K562 (cell line): ENCODE data around the gene NAT9. TPM values are rescaled to one million over a fixed set of nuclear protein-coding genes. Genes with fewer than 3 reads are reported as not detected.

ENCODE experiments used
- ATAC-seq: fragments of 200-7000 bp; cut with Tn5 transposase; 3 replicates; pipeline ENCODE4 v1.9.1; 2020; ENCODE audit warnings: moderate library complexity
- BruUV-seq: library from RNA; stranded (reverse); fragments of 400-500 nt; replicated peaks from 2 replicates; lab custom pipeline; 2021; lab: Mats Ljungman, UMichigan
- CTCF ChIA-PET: fragments of 300-600 bp; formaldehyde crosslinking; extraction: SDS; loops from one replicate; lab custom pipeline; 2021; ENCODE audit warnings: low intra/inter-chr PET ratio; lab: Yijun Ruan, JAX
- POLR2A ChIA-PET: fragments of 300-600, 350-650 bp; sonication (Branson Sonifier 250); formaldehyde crosslinking; extraction: SDS; loops from one replicate; lab custom pipeline; 2021; ENCODE audit warnings: antibody characterized with exemption, inconsistent platforms; lab: Yijun Ruan, JAX
- DNase-seq, 4 experiments: peaks; one replicate each; pipeline versions ENCODE4 v3.0.0 to v3.0.0-alpha.2; 2011 to 2018; ENCODE audit warnings: low spot score in 3 of 4, mixed read lengths in 3 of 4; ENCODE audit errors: extremely low read depth in 1 of 4
- FAIRE-seq: peaks from 2 replicates; lab custom pipeline; 2011; peaks lifted over from hg19 to GRCh38; lab: Jason Lieb, UNC
- H2AFZ ChIP-seq: 2 replicates; pipeline ENCODE4 v1.6.0; 2011; ENCODE audit warnings: low read depth, low read length, control low read depth, inconsistent platforms
- H3K27ac ChIP-seq: fragments of 200-600 bp; 3 replicates; pipeline ENCODE4 v1.8.0; 2011; ENCODE audit warnings: low read depth, mild to moderate bottlenecking, control low read depth, inconsistent platforms, low read length, moderate library complexity, mixed read lengths; ENCODE audit errors: extremely low read depth
- H3K27me3 ChIP-seq, 2 experiments: fragments of 300-600 bp in 1 of 2; 2 replicates in 1 of 2; 3 replicates in 1 of 2; pipeline versions ENCODE4 v1.6.0 to v1.8.0; 2011; ENCODE audit warnings: inconsistent platforms in 2 of 2, low read length in 2 of 2, mild to moderate bottlenecking in 1 of 2, mixed read lengths in 1 of 2, moderate library complexity in 1 of 2; ENCODE audit not compliant: control insufficient read depth in 2 of 2, insufficient read depth in 2 of 2
- H3K36me3 ChIP-seq: fragments of 300-600 bp; 3 replicates; pipeline ENCODE4 v1.8.0; 2011; ENCODE audit warnings: mild to moderate bottlenecking, low read length, inconsistent platforms; ENCODE audit not compliant: control insufficient read depth, insufficient read depth
- H3K4me1 ChIP-seq, 2 experiments: fragments of 200-600 bp in 1 of 2; replicated peaks in 1 of 2; 2 replicates in 1 of 2; 3 replicates in 1 of 2; pipeline versions ENCODE4 v1.5.1 to v1.8.0; 2011; ENCODE audit warnings: inconsistent platforms in 2 of 2, low read length in 2 of 2, mild to moderate bottlenecking in 1 of 2, mixed read lengths in 1 of 2, moderate library complexity in 1 of 2; ENCODE audit not compliant: control insufficient read depth in 2 of 2, insufficient read depth in 2 of 2
- H3K4me2 ChIP-seq: 2 replicates; pipeline ENCODE4 v1.6.1; 2011; ENCODE audit warnings: low read length, control low read depth, inconsistent platforms, mixed read lengths; ENCODE audit not compliant: insufficient read depth
- H3K4me3 ChIP-seq: fragments of 200-600 bp; sonication (generic), shearing (Covaris generic); 2 replicates; pipeline ENCODE4 v1.5.1; 2016; ENCODE audit warnings: control low read depth, inconsistent platforms
- H3K79me2 ChIP-seq: fragments of 200-600 bp; 3 replicates; pipeline ENCODE4 v1.8.0; 2011; ENCODE audit warnings: low read length, inconsistent platforms; ENCODE audit not compliant: control insufficient read depth, insufficient read depth
- H3K9ac ChIP-seq, 2 experiments: 2 replicates each; pipeline versions ENCODE4 v1.6.0 to v1.6.1; 2011; ENCODE audit warnings: low read depth in 2 of 2, low read length in 2 of 2, control low read depth in 1 of 2, inconsistent platforms in 1 of 2, mild to moderate bottlenecking in 1 of 2, mixed read lengths in 1 of 2; ENCODE audit not compliant: insufficient read depth in 1 of 2
- H3K9me1 ChIP-seq: one replicate; pipeline ENCODE4 v1.6.0; 2011; ENCODE audit warnings: inconsistent platforms, mild to moderate bottlenecking, low read length, moderate library complexity; ENCODE audit not compliant: control insufficient read depth, insufficient read depth
- H3K9me3 ChIP-seq: replicated peaks from 2 replicates; pipeline ENCODE4 v1.5.1; 2011; ENCODE audit warnings: low read depth, low read length, inconsistent platforms; ENCODE audit not compliant: control insufficient read depth, insufficient read depth
- H4K20me1 ChIP-seq: replicated peaks from 2 replicates; pipeline ENCODE4 v1.6.1; 2011; ENCODE audit warnings: low read length, inconsistent platforms, mixed read lengths; ENCODE audit not compliant: control insufficient read depth, insufficient read depth
- ATF4 ChIP-seq: fragments of 450-650 bp; formaldehyde crosslinking; IDR thresholded peaks from 2 replicates; pipeline ENCODE4 v1.4.0; 2022; ENCODE audit warnings: mild to moderate bottlenecking, moderate library complexity
- CBX3 ChIP-seq, 2 experiments: IDR thresholded peaks; 1 replicate in 1 of 2; 2 replicates in 1 of 2; pipeline ENCODE4 v1.6.1; 2012; ENCODE audit warnings: inconsistent platforms in 2 of 2, low read length in 2 of 2, borderline replicate concordance in 1 of 2, control low read depth in 1 of 2
- CBX8 ChIP-seq: fragments of 200-600 bp; sonication (generic); IDR thresholded peaks from 2 replicates; pipeline ENCODE4 v1.6.1; 2012; ENCODE audit warnings: borderline replicate concordance, mixed run types, low read depth, mild to moderate bottlenecking, moderate library complexity, mixed read lengths, low read length, control low read depth, inconsistent platforms; ENCODE audit not compliant: poor library complexity, severe bottlenecking; ENCODE audit errors: extremely low read depth
- HDAC3 ChIP-seq: fragments of 450-650 bp; IDR thresholded peaks from 2 replicates; pipeline ENCODE4 v1.6.1; 2018; ENCODE audit warnings: borderline replicate concordance, mild to moderate bottlenecking, moderate library complexity; ENCODE audit not compliant: partially characterized antibody
- PREB ChIP-seq: sonication (generic); formaldehyde crosslinking; IDR thresholded peaks from 2 replicates; pipeline ENCODE4 v1.8.1; 2023; ENCODE audit warnings: mild to moderate bottlenecking, missing genetic modification reagents
- RBM22 ChIP-seq: fragments of 200-400 bp; formaldehyde crosslinking; IDR thresholded peaks from 2 replicates; pipeline ENCODE4 v1.6.1; 2018; ENCODE audit warnings: low read length, low read depth; ENCODE audit not compliant: poor library complexity, severe bottlenecking
- STAG1 ChIP-seq: sonication (generic); formaldehyde crosslinking; IDR thresholded peaks from 2 replicates; pipeline ENCODE4 v1.5.0; 2020; ENCODE audit warnings: missing genetic modification reagents, borderline replicate concordance
- TFAM ChIP-seq: fragments of 250-450 bp; sonication (Bioruptor Pico); conservative IDR thresholded peaks from 2 replicates; pipeline ENCODE4 v1.5.0; 2021; ENCODE audit warnings: mild to moderate bottlenecking, moderate library complexity
- THRAP3 ChIP-seq: fragments of 450-650 bp; IDR thresholded peaks from 2 replicates; pipeline ENCODE4 v1.6.1; 2016; ENCODE audit warnings: mild to moderate bottlenecking, inconsistent platforms, borderline replicate concordance
- ZBTB43 ChIP-seq: sonication (generic); formaldehyde crosslinking; IDR thresholded peaks from 2 replicates; pipeline ENCODE4 v1.8.0; 2023; ENCODE audit warnings: mild to moderate bottlenecking, missing genetic modification reagents
- ZKSCAN1 ChIP-seq: fragments of 150-350 bp; IDR thresholded peaks from 2 replicates; pipeline ENCODE4 v1.6.1; 2016; ENCODE audit warnings: low read depth, low read length
- ZNF133 ChIP-seq: fragments of 250-450 bp; sonication (Bioruptor Pico); IDR thresholded peaks from 2 replicates; pipeline ENCODE4 v1.4.0; 2020; ENCODE audit warnings: mild to moderate bottlenecking
- WGBS: fragments of 100-300 bp; shearing (Covaris generic); methylation state at CpG from one replicate; pipeline ENCODE4 v1.1.6; 2016; ENCODE audit warnings: low coverage, mixed read lengths; ENCODE audit not compliant: insufficient coverage; ENCODE audit errors: missing lambda C conversion rate; 5-methylcytosine and 5-hydroxymethylcytosine counted together
- in situ Hi-C: fragments of 300-500 bp; cut with MboI; formaldehyde crosslinking; loops from 4 replicates; pipeline ENCODE4 v1.15.0; 2018; ENCODE audit warnings: inconsistent platforms, mixed read lengths
- intact Hi-C: fragments of 100-400 bp; cut with micrococcal nuclease; formaldehyde crosslinking; loops from 2 replicates; pipeline ENCODE4 v1.14.2; 2022
- polyA plus RNA-seq, 8 experiments: library from polyadenylated mRNA; depleted of rRNA in 4 of 8; stranded (reverse) in 5 of 8; unstranded in 3 of 8; fragments of >200 nt; fragmentation: Nextera tagmentation in 2 of 8; fragmentation: Illumina TruSeq in 1 of 8; extraction: Ambion mirVana in 2 of 8; extraction: Trizol in 1 of 8; gene quantifications; 2 replicates each; pipeline versions ENCODE4 v1.2.1 to v1.2.3, GENCODE V29; 2011 to 2014; ENCODE audit warnings: inconsistent platforms in 1 of 8, missing spikeins in 1 of 8
- total RNA-seq, 7 experiments: library from RNA; depleted of rRNA in 6 of 7; stranded (reverse); fragments of >200 nt in 6 of 7; fragmentation: Illumina TruSeq in 2 of 7; extraction: Trizol in 2 of 7; gene quantifications; 2 replicates each; pipeline versions ENCODE4 v1.2.1 to v1.2.3, GENCODE V29; 2011 to 2021; ENCODE audit warnings: low replicate concordance in 1 of 7
- TF ChIP-seq, protein P1 (sequence below): sonication (generic); IDR thresholded peaks from 2 replicates; pipeline ENCODE4 v1.6.1; 2016
- TF ChIP-seq, protein P2 (sequence below): fragments of 450-650 bp; IDR thresholded peaks from 2 replicates; pipeline ENCODE4 v1.6.1; 2016; ENCODE audit warnings: mild to moderate bottlenecking

Gene NAT9
- total and polyA plus RNA-seq, 9 of the 15 experiments (the other 6 are each of a cell fraction or from before 2014, with no cell fraction given) = 4.2 to 63.6 (median 40.8) TPM

DNA sequence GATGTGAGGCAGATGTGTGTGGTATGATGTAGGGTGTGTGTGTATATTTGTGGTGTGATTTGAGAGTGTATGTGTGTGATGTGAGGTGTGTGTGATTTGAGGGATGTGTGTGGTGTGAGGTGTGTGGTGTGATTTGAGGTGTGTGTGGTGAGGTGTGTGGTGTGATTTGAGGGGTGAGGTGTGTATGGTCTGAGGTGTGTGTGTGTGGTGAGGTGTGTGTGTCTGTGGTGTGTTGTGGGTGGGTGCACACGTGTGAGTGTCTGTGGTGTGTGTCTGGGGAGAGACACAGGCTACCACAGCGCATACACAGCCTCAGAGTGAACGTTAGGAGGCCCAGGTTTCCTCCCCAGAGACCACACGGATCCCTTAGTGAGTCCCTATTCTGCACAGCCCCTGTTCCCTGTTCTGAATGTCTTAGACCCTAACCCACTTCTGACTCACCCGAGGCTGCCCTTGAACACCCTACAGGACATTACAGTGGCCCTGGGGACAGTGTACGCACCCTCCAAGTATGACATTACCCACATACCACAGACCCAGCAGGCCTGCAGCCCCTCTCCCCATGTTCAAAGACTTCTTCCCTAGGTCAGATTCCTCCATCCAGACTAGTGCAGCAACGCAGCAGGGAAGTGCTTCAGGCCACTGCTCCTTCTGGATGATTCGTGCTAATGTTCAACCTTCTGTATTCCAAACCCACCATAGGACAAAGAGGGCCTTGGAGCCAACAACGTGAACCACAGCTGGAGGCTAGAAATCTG is 42.6 kb downstream of the NAT9 start:
- Histone ChIP-seq H2AFZ (no peak overlapping the region), H3K9me1 (no peaks in the 10 kb centered on the region), H3K4me1 (peaks cover 0 to 19% of the 10 kb centered on the region in 2 experiments; a peak in 3 of 5 replicates), H3K4me2 (no peak overlapping the region), H3K9me3 (peaks cover 4% of the 10 kb centered on the region; the same call in 1 of the 2 replicates), H3K4me3 (no peak overlapping the region), H3K36me3 (no peaks in the 10 kb centered on the region), H3K27ac (no peak overlapping the region), H3K79me2 (no peaks in the 10 kb centered on the region), H4K20me1 (no peaks in the 10 kb centered on the region; the same call in 1 of the 2 replicates), H3K9ac (no peak overlapping the region), H3K27me3 (peaks cover 24 to 66% of the 10 kb centered on the region in 2 experiments; a peak in 3 of 5 replicates)
- ChIA-PET CTCF (no interaction called here), POLR2A (no interaction called here)
- DNase-seq (no peak), FAIRE-seq (peak; percentile 86), ATAC-seq (no peak)
- BruUV-seq = no TSS peak
- 0% methylated on average over 9 of the region's 9 CpGs for WGBS
- in situ Hi-C loops (no loop called here), intact Hi-C loops (no loop called here)
- TF ChIP-seq ZNF133 (CRISPR knock-in tag) (no peak), CBX3 (IDR thresholded peaks at IDR 0.05; ENCODE audit: borderline replicate concordance in 1 of 2, low read length in 2 of 2) (no peak), CBX8 (no peak), ZBTB43 (CRISPR knock-in tag) (no peak), RBM22 (no peak), STAG1 (CRISPR knock-in tag) (no peak), PREB (no peak), THRAP3 (no peak), ATF4 (CRISPR knock-in tag) (no peak), ZKSCAN1 (no peak), TFAM (no peak), HDAC3 (no peak)
- TF ChIP-seq, protein P1, sequence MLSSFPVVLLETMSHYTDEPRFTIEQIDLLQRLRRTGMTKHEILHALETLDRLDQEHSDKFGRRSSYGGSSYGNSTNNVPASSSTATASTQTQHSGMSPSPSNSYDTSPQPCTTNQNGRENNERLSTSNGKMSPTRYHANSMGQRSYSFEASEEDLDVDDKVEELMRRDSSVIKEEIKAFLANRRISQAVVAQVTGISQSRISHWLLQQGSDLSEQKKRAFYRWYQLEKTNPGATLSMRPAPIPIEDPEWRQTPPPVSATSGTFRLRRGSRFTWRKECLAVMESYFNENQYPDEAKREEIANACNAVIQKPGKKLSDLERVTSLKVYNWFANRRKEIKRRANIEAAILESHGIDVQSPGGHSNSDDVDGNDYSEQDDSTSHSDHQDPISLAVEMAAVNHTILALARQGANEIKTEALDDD = no peak
- TF ChIP-seq, protein P2, sequence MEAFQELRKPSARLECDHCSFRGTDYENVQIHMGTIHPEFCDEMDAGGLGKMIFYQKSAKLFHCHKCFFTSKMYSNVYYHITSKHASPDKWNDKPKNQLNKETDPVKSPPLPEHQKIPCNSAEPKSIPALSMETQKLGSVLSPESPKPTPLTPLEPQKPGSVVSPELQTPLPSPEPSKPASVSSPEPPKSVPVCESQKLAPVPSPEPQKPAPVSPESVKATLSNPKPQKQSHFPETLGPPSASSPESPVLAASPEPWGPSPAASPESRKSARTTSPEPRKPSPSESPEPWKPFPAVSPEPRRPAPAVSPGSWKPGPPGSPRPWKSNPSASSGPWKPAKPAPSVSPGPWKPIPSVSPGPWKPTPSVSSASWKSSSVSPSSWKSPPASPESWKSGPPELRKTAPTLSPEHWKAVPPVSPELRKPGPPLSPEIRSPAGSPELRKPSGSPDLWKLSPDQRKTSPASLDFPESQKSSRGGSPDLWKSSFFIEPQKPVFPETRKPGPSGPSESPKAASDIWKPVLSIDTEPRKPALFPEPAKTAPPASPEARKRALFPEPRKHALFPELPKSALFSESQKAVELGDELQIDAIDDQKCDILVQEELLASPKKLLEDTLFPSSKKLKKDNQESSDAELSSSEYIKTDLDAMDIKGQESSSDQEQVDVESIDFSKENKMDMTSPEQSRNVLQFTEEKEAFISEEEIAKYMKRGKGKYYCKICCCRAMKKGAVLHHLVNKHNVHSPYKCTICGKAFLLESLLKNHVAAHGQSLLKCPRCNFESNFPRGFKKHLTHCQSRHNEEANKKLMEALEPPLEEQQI = no peak
